NCI-H446 (cell line): ENCODE data around the gene KIF26B.
"Not testable (repeated sequence)": the region's sequence is repeated elsewhere in the genome, so short reads cannot be mapped to it uniquely, and the experiment has no call there.

Experiments
- DNase-seq, 2 experiments: peaks; one replicate each; lab custom pipeline; 2025; lab: John Stamatoyannopoulos, UW

The KIF26B gene

GRCh38 chr1:245684166-245684565, 529.4 kb downstream of the KIF26B start:
- DNase-seq, result no peak

DNA sequence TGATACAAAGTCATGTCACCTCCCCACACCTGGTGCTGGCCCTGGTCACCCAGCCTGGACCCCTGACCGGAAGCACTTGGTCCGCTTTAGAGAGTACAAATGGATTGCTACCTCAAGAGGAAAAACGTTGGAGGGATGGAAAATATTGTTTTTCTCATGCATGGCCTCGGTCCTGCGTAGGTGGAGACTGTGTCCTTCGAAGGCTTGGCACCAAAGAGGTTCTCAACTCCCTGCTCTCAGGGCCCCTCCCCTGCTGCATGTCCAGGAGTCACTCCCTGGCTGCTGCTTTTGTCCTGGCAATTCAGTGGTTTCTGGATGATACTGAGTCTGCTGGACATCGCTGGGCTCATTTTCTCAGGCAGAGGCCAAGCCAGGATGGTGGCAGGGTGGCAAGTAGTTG, 529.8 kb downstream of the KIF26B start:
- no peak for DNase-seq

DNA sequence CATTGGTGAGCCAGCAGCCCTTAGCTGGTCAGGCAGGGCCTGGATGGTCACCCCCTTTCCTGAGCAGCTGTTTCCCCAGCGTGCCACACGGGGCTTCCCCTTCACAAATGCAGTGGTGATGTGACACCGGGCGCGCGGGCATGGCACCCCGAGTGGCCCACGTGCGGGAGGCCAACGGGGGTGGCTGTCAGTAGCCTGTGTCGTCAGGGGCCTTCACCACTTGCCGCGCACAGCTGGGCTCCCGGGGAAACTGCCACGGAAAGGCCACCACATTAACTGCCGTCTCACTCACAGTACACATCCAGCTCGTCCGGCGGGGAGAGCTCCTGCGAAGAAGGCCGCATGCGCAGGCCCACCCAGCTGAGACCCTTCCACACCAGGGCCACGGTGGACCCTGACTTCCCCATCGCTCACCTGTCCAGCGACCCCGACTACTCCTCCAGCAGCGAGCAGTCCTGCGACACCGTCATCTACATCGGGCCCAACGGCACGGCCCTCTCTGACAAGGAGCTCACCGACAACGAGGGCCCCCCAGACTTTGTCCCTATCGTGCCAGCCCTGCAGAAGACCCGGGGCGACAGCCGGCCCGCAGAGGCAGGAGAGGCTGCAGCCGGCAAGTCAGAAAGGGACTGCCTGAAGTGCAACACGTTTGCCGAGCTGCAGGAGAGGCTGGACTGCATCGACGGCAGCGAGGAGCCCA, 530.5 kb downstream of the KIF26B start:
- DNase-seq, result no peak

- DNase-seq, result no peak
Measured at GRCh38 chr1:245686006-245686405, 531.2 kb downstream of the KIF26B start.

DNA sequence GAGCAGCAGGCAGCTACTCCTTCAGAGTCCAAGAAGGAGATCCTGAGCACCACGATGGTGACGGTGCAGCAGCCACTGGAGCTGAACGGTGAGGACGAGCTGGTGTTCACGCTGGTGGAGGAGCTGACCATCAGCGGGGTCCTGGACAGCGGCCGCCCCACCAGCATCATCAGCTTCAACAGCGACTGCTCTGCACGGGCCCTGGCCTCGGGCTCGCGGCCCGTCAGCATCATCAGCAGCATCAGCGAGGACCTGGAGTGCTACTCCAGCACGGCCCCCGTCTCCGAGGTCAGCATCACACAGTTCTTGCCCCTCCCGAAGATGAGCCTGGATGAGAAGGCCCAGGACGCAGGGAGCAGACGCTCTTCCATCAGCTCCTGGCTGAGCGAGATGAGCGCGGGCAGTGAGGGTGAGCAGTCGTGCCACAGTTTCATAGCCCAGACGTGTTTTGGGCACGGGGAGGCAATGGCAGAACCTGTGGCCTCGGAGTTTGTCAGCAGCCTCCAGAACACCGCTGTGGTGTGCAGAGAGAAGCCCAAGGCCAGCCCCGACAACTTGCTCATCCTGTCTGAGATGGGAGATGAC, 531.8 kb downstream of the KIF26B start:
- no peak for DNase-seq

DNA sequence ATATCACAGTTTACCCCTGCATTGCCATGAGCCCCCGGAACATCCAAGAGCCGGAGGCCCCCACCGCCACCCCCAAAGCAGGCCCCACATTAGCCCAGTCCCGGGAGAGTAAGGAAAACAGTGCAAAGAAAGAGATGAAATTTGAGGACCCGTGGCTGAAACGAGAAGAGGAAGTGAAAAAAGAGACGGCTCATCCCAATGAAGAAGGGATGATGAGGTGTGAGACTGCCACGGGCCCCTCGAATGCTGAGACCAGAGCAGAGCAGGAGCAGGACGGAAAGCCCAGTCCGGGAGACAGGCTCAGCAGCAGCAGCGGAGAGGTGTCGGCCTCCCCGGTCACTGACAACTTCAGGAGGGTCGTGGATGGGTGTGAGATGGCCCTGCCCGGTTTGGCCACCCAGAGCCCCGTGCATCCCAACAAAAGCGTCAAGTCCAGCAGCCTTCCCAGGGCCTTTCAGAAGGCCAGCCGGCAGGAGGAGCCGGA, 532.4 kb downstream of the KIF26B start:
- DNase-seq, result no peak

GRCh38 chr1:245687636-245688535, 533.1 kb downstream of the KIF26B start:
- DNase-seq, result no peak

GRCh38 chr1:245688536-245689453, 534.0 kb downstream of the KIF26B start:
- DNase-seq, result no peak

GRCh38 chr1:245690156-245690690, 535.4 kb downstream of the KIF26B start:
- DNase-seq, result no peak

DNA sequence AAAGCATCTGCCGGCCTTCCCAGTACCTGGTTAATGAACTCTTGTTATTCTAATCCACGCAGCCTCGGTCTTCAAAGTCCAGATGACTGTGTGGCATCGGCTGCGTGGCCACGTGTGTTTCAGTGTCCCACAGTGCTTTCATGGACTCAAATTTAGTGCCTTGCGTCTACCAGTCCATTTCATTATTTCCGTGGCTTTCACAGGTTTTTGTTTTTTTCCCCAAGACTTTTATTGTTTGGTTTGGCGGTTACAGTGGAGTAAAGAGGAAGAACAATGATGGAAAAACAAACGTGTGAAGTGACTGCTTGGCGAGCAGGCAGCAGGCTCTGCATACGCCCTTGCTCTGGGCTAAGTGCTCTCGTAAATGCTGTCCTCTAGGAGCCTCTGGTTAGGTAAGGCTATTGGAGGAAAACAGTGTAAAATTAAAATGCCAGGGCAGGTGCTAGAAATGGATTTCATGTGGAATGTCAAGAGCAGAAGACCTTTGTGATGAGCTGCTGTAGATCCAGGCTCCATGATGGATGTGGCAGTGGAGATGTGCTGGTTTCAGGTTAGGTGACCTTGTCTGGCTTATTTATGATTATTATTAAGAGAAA, 536.3 kb downstream of the KIF26B start:
- no peak for DNase-seq

GRCh38 chr1:245691897-245692296, 537.1 kb downstream of the KIF26B start:
- DNase-seq, result no peak

- no peak for DNase-seq
Measured at GRCh38 chr1:245692318-245692717, 537.5 kb downstream of the KIF26B start.

GRCh38 chr1:245693116-245693793, 538.5 kb downstream of the KIF26B start:
- DNase-seq, result no peak

DNA sequence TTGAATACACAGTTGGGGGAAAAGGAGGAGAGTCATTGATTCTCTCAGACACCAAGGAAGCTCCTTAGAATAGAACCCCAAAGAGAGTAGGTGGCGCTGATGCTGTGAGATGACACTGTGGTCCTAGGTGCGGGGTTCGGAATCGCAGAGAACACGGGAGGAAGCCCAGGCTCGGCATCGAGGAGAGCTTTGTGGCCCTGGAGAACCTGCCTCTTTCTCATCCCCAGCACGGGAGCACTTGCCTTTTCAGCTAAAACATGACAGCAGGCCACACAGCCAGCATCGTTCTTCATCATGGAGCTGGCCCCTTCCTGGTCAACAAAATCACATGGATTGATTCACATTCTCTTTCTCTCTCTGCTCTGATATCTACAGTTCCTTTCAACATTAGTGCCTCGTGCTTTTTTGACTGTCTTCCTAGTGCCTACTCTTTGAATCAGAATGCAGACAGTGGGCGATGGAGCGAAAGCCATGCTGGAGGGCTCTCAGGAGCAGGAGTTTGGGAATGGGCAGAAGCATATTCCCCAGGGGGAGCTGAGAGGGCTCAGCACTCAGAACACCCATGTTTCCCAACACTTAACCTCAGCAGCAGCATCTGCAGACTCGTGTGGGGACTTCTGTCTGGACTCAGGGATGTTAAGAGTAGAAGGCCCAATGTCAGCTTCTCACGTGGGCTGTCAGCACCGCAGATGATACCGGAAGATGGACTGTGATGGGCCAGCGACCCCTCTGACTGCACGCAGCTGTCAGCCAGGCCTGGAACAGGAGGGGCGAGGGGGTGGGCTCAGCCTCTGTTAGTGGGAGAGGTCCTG, 539.4 kb downstream of the KIF26B start:
- no peak for DNase-seq

- DNase-seq, result no peak
Measured at GRCh38 chr1:245694753-245695195, 540.0 kb downstream of the KIF26B start.

GRCh38 chr1:245695211-245695610, 540.4 kb downstream of the KIF26B start:
- DNase-seq, result no peak

DNA sequence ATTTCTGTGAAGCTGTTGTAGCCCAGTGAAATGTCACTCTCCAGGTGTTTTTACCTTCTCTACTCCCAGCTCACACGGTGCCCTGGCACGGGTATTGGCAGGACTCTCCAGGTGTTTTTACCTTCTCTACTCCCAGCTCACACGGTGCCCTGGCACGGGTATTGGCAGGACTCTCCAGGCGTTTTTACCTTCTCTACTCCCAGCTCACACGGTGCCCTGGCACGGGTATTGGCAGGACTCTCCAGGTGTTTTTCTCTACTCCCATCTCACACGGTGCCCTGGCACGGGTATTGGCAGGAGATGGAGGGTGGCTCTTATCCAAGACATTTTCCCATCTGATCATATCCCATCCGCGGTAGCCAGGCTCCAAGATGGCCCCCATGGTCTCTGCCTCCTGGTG, 540.9 kb downstream of the KIF26B start:
- not testable (repeated sequence) for DNase-seq

DNA sequence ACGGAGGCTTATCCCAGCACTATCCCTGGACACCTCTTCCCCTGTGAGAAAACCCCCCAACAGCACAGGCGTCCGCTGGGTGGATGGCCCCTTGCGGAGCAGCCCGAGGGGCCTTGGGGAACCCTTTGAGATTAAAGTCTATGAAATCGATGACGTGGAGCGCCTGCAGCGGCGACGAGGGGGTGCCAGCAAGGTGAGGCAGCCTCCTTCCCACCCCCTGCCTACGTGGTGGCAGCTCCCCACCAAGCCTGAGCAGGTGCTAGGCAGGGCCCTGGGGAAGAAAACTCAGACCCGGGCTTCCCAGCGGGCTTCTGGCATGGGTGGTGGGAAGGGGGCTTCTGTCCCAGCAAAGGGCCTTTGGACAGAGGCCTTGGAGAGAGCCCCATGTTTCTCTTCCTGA, 543.3 kb downstream of the KIF26B start:
- DNase-seq, result no peak

- DNase-seq, result no peak
Measured at GRCh38 chr1:245698860-245699259, 544.1 kb downstream of the KIF26B start.
